Anterior cingulate cortex (tissue), 58 donors: ENCODE results near the gene SLC25A3.
"Not testable (repeated sequence)": the region's sequence is repeated elsewhere in the genome, so short reads cannot be mapped to it uniquely, and the experiment has no call there.

Experiments
- DNase-seq, 58 donors: peaks; one replicate each; lab custom pipeline; 2025; lab: John Stamatoyannopoulos, UW

The SLC25A3 gene

DNA sequence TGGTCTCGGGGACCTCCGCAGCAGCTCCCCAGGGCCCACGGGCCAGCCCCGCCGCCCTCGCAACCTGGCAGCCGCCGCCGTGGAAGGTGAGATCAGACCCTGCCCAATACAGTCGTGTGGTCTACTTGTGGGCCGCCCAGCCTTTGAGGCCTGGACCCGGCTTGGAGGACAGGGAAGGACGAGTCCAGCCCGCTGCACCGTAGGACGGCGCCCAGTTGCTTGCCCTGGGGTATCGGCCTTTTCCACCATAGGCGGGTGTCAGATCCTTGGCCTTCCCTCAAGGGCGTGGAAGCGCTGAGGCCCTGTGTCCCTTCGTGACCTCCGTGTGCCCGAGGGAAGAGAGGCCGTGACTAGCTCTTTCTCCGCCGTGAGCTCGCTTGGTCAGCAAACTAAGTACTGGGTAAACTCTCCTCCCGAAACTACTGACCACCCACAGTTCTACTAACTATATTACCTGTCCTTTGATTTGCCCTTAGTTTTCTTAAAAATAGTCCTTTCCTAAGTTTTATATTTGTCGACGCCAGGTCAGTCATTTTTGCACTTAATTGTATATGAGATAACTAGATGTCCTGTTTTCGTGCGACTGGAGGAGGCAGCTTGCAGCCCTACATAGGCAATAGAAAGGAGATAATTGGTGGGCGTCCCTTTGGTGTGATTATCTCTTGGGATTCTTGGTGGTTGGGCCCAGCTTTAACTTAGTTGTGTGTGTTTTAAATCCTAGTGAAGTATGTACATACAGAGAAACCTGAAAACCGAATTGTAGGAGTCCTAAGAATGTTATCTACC is 757 bp downstream of the SLC25A3 start:
- DNase-seq: peak in 15 of 58 donors; percentile 10 to 66 (median 47)

DNA sequence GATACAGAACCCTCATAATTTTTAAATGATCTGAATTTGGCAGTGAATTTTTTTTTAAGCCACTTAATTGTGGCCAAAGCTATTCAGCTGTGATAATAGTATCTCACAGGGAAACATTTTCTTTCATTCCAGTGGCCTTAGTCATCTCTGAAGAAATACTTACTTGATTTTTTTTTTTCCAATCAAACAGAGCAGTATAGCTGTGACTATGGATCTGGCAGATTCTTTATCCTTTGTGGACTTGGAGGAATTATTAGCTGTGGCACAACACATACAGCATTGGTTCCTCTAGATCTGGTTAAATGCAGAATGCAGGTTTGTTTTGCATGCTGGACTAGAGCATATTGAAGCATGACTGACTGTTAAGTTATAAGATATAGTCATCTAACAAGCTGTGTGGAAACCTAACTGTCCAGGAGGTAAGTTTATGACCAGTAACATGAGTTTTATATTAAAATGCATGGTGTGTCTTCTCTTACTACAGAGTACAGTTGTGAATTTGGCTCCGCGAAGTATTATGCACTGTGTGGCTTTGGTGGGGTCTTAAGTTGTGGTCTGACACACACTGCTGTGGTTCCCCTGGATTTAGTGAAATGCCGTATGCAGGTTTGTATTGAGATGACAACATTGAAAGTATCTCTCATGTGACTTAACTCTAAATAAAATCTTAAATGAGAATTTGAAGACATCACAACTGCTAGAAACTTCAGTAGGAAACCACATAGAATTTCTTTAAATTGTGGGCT is 1.9 kb downstream of the SLC25A3 start:
- no peak for DNase-seq

- DNase-seq: not testable (repeated sequence)
These were observed 3.8 kb downstream of the SLC25A3 start for GRCh38 chr12:98597313-98597712.

DNA sequence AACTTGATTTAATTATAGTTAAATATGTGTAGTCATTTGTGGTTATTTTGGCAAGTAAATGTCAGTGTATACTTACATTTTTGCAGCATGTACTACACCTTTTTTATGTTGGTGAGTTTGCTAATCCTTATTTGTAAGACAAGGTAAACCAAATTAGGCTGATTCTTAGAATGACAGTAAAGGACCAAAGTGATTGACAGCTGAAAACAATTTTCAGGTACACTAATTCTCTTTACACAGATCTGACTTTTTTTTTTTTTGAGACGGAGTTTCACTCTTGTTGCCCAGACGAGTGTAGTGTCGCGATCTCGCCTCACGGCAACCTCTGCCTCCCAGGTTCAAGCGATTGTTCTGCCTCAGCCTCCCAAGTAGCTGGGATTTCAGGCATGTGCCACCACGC is 8.4 kb downstream of the SLC25A3 start:
- no peak for DNase-seq

DNA sequence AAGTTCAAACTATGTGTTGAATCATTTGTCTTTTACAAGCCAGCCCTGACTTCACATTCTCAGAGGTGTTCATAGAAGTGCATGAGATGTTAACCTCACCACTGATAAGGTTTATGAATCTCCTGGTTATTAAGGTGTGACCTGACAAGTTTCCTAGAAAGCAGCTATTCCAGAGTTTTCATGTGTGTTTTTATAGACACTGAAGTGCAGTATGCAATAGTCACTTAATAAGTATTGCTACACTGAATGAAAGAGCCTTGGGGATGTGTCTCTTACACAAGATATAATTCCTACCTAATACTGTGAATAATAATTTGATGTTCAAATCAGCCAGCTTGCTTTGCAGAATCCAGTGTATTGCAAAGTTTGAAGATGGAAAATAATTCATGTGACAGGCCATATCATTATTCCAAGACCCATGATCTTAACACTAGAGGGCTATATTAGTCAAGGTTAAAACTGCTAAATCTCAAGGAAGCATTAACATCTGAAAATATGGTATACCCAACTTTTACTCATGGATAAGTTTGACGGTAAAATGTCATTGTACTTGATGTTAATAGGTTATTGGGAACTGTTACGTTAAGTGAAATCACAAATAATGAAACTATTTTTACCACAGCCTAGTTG is 13.0 kb downstream of the SLC25A3 start:
- no peak for DNase-seq

GRCh38 chr12:98610596-98610995 is 17.1 kb downstream of the SLC25A3 start:
- no peak for DNase-seq

DNA sequence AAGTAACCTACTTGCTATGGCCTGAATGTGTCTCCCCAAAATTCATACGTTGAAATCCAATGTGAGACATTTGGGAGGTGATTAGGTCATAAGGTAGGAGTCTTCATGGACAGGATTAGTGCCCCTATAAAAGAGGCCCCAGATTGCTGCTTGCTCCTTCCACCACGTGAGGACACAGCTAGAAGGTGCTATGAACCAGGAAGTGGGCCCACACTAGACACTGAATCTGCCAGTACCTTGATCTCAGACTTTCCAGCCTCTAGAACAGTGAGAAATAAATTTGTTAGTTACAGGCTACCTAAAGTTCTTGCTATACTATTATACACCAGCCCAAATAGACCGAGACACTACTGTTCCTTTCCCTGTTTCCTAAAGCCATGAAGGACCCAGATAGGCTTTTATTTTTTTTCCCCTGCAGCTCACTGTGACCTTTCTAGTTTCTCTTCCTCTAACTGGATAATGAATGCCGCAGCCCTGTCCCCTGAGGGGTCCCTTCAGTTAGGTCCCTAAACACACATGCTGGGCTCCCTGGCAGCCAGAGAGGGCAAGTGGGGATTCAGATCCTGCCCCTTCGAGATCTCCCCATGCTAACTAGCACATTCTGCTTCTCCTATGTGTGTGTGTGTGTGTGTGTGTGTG is 19.3 kb downstream of the SLC25A3 start:
- DNase-seq: no peak

- DNase-seq: no peak
These were observed 25.5 kb downstream of the SLC25A3 start for GRCh38 chr12:98618952-98619351.

DNA sequence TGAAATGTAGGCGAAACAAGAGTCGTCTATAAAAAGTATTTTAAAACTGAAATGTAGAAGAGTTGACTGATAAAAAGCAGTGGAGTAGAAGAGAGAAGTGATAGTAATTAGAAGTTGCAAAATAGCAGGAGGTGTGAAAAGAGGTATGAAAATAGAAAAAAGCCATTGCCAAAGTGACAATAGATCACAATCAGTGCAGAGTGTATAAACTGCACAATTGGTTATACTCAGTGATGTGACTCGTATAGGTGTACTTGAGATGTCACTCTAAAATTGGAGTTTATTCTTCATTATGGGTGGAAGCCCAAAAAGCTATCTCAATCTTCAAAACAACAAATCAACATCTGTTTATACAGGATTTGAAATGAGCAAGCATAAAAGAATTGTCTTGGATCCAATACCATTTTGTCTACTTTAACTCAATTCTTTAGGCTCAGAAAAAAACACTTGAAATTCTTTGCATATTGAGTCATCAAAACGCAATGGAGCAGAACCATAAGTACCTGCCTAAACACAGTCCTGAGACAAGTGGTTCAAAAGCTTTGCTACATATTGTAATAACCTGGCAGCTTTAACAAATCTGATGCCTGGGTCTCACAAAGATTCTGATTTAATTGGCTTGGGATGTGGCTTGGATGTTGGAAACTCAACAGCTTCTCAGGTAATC is 42.3 kb downstream of the SLC25A3 start:
- no peak for DNase-seq

DNA sequence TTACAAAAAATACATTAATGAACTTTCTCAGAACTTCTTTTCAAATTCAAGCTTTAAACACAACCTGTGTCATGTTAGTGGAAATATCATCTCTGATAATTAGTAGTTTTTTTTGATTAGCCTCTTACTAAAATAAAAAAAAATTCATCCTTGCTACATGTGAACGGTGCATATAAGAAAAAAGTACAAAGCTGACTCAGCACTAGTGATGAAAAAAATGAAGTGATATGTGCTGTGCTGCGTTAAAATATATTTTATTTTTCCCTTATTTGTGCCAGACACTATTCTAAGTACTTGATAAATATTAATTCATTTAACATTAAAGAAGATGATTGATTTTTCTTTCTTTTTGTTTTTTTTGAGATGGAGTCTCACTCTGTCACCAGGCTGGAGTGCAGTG is 43.6 kb downstream of the SLC25A3 start:
- DNase-seq: no peak

GRCh38 chr12:98638009-98638408 is 44.5 kb downstream of the SLC25A3 start:
- no peak for DNase-seq

GRCh38 chr12:98639491-98639890 is 46.0 kb downstream of the SLC25A3 start:
- DNase-seq: no peak

DNA sequence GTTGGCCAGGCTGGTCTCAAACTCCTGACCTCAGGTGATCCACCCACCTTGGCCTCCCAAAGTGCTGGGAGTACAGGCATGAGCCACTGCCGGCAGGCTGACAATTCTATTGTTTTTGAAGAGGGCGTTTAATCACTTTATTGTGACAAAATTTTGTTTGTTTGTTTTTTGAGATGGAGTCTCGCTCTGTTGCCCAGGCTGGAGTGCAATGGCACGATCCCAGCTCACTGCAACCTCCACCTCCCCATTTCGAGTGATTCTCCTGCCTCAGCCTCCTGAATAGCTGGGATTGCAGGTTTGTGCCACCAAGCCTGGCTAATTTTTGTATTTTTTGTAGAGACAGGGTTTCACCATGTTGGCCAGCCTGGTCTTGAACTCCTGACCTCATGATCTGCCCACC is 49.3 kb downstream of the SLC25A3 start:
- DNase-seq: not testable (repeated sequence)

DNA sequence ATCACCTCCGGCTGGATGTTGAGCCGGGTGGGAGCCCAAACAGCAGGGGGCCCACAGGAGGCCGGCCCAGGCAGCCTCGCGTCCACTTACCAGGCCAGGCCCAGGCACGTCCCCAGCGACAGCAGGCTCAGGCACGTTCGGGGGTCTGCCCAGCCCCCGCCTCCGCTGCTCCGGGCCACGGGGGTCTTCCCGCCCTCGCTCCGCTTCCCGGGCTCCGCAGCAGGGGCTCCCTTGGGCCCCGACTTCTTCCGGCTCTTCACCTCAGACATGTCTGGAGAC is 50.9 kb downstream of the SLC25A3 start:
- peak in 9 of 58 donors; percentile 25 to 60 (median 32) for DNase-seq

DNA sequence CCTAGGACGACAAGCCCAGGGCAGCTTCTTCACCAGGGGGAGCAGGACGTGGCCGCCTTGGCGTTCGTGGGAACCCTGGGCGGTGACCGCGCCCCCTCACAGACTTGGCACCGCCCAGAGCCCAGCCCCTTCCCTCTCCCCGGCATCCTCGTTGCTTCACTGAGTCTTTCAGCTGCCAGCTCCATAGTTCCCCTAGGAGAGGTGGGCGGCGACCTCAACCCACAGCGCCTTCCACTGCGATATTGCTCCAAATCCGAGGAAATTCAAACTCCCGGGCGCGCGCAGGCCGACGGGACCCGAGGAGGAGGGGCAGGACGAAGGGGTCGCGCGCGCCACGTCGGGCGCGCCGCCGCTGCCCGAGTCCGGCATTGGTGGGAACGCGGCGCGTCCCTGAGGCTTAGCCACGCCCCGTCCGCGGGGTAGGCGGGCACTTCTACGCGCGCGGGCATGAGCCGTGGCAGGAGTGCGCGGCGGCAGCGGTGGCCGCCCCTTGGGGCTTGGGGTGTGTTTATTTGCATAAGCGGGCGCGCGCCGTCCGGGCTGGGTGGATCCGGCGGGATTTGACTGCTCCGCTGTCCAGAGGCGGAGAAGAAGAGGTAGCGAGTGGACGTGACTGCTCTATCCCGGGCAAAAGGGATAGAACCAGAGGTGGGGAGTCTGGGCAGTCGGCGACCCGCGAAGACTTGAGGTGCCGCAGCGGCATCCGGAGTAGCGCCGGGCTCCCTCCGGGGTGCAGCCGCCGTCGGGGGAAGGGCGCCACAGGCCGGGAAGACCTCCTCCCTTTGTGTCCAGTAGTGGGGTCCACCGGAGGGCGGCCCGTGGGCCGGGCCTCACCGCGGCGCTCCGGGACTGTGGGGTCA is 51.5 kb downstream of the SLC25A3 start, which contains the start of the genes APAF1 and IKBIP:
APAF1 (plus strand) TSS at position 579 of the 860 bp plus-strand sequence. CDS start 3,070 bp downstream, outside the sequence.
IKBIP (minus strand) TSS at position 77 of the 860 bp plus-strand sequence. CDS start 87 bp downstream, outside the sequence.
- peak; percentile 41 to 97 (median 92) for DNase-seq

GRCh38 chr12:98645572-98646067 is 52.1 kb downstream of the SLC25A3 start:
- DNase-seq: peak in 32 of 58 donors; percentile 8 to 65 (median 32)

DNA sequence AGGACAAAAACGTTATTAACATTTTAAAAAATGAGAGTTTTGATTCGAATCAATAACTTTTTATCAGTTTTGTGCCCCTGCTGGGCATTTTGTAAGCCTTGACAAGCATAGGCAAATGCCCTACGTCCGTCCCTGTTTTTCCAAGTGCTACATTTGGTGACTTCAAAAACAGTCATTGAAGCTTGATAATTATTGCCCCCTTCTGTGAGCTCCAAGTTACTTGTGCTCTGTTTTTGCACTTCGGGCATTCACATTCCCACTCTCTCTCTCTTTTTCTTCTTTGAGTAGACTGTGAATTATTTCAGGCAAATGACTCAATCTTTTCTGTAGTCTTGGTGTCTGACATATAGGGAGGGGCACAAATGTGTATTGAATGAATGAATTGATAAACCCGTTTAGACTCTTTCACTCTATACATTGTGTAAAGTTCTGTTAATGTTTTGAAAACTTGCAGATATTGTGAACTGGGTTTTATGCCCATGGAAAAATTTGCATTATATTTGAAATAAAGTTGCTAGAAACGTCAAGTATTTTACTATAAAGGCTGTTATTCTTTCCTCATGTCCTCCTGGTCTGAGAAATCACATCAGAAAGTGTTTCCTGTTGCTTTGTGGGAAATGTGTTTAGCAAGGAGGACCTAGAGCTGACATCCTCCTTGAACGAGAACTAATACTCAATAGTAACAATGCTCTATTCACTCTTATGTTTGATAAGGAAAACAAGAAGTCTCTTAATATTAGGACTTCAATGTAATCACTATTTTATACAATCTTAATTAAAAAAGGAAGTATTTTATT is 53.0 kb downstream of the SLC25A3 start:
- DNase-seq: no peak

DNA sequence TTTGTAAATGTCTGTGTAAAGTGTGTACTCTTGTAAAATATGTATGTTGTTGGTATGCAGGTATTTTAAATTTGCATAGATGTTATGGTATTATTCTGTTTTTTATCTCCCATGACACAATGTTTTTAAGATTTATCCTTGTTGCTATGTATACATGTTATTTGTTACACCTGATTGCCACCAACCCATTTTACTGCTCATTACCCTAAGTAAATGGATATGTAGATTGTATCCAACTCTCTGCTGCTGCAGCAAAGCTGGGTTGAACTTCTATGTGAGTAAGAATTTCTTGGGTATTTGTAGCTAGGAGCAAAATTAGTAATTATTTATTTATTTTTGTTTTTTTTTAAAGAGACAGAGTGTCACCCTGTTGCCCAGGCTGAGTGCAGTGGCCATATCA is 57.8 kb downstream of the SLC25A3 start:
- no peak for DNase-seq
